HEK293 (cell line): ENCODE data around the gene SAMD11.
A peak's percentile ranks its signal among the peaks of the same experiment; 100 is the strongest.

Experiments used
- BCL11A ChIP-seq: fragments of 450-650 bp; formaldehyde crosslinking; IDR thresholded peaks from 2 replicates; pipeline ENCODE4 v1.5.1; 2016; ENCODE audit warnings: low read depth, missing biosample characterization, missing genetic modification characterization
- IKZF3 ChIP-seq: fragments of 450-650 bp; IDR thresholded peaks from 2 replicates; pipeline ENCODE4 v1.5.0; 2018; ENCODE audit warnings: missing biosample characterization, mild to moderate bottlenecking, missing genetic modification characterization, moderate library complexity
- SP2 ChIP-seq: fragments of 450-650 bp; formaldehyde crosslinking; IDR thresholded peaks from 2 replicates; pipeline ENCODE4 v1.5.1; 2016; ENCODE audit warnings: missing biosample characterization, missing genetic modification characterization
- ZBTB17 ChIP-seq: fragments of 450-650 bp; formaldehyde crosslinking; IDR thresholded peaks from 2 replicates; pipeline ENCODE4 v1.5.1; 2016; ENCODE audit warnings: missing biosample characterization, missing genetic modification characterization
- ZBTB48 ChIP-seq: fragments of 450-650 bp; formaldehyde crosslinking; IDR thresholded peaks from 2 replicates; pipeline ENCODE4 v1.5.1; 2016; ENCODE audit warnings: missing biosample characterization, missing genetic modification characterization
- ZFP37 ChIP-seq: fragments of 450-650 bp; formaldehyde crosslinking; IDR thresholded peaks from 2 replicates; pipeline ENCODE4 v1.5.1; 2016; ENCODE audit warnings: missing biosample characterization, missing genetic modification characterization
- ZFP69B ChIP-seq: fragments of 450-650 bp; formaldehyde crosslinking; IDR thresholded peaks from 2 replicates; pipeline ENCODE4 v1.5.1; 2016; ENCODE audit warnings: missing biosample characterization, missing genetic modification characterization
- ZIC2 ChIP-seq: fragments of 450-650 bp; formaldehyde crosslinking; IDR thresholded peaks from 2 replicates; pipeline ENCODE4 v1.5.1; 2016; ENCODE audit warnings: missing biosample characterization, missing genetic modification characterization
- ZNF10 ChIP-seq: fragments of 450-650 bp; formaldehyde crosslinking; IDR thresholded peaks from 2 replicates; pipeline ENCODE4 v1.5.1; 2017; ENCODE audit warnings: missing biosample characterization, missing genetic modification characterization
- ZNF2 ChIP-seq: fragments of 450-650 bp; formaldehyde crosslinking; IDR thresholded peaks from 2 replicates; pipeline ENCODE4 v1.5.1; 2016; ENCODE audit warnings: missing biosample characterization, missing genetic modification characterization
- ZNF335 ChIP-seq: fragments of 450-650 bp; formaldehyde crosslinking; conservative IDR thresholded peaks from 2 replicates; pipeline ENCODE4 v1.5.1; 2016; ENCODE audit warnings: missing biosample characterization, missing genetic modification characterization
- ZNF394 ChIP-seq: fragments of 450-650 bp; formaldehyde crosslinking; IDR thresholded peaks from 2 replicates; pipeline ENCODE4 v1.5.1; 2016; ENCODE audit warnings: missing biosample characterization, missing genetic modification characterization, mild to moderate bottlenecking, moderate library complexity, borderline replicate concordance
- ZNF426 ChIP-seq: fragments of 450-650 bp; formaldehyde crosslinking; IDR thresholded peaks from 2 replicates; pipeline ENCODE4 v1.5.1; 2017; ENCODE audit warnings: missing biosample characterization, missing genetic modification characterization, mild to moderate bottlenecking, inconsistent platforms, moderate library complexity
- ZNF501 ChIP-seq: fragments of 450-650 bp; formaldehyde crosslinking; IDR thresholded peaks from 2 replicates; pipeline ENCODE4 v1.5.1; 2016; ENCODE audit warnings: missing biosample characterization, missing genetic modification characterization
- ZNF626 ChIP-seq: fragments of 450-650 bp; sonication (Bioruptor Pico); formaldehyde crosslinking; IDR thresholded peaks from 2 replicates; pipeline ENCODE4 v1.5.1; 2018; ENCODE audit warnings: missing biosample characterization, missing genetic modification characterization, inconsistent platforms
- ZNF776 ChIP-seq: fragments of 450-650 bp; formaldehyde crosslinking; IDR thresholded peaks from 2 replicates; pipeline ENCODE4 v1.5.0; 2017; ENCODE audit warnings: missing biosample characterization, missing genetic modification characterization, borderline replicate concordance
- TF ChIP-seq, protein P1 (sequence below): fragments of 450-650 bp; formaldehyde crosslinking; conservative IDR thresholded peaks from 2 replicates; pipeline ENCODE4 v1.5.1; 2016; ENCODE audit warnings: low read depth, missing biosample characterization, missing genetic modification characterization
- TF ChIP-seq, protein P2 (sequence below): fragments of 450-650 bp; formaldehyde crosslinking; IDR thresholded peaks from 2 replicates; pipeline ENCODE4 v1.5.1; 2017; ENCODE audit warnings: missing biosample characterization, missing genetic modification characterization
- TF ChIP-seq, protein P3 (sequence below): fragments of 450-650 bp; formaldehyde crosslinking; IDR thresholded peaks from 2 replicates; pipeline ENCODE4; 2016; ENCODE audit warnings: missing biosample characterization, missing genetic modification characterization
- TF ChIP-seq, protein P4 (sequence below): fragments of 450-650 bp; formaldehyde crosslinking; IDR thresholded peaks from 2 replicates; pipeline ENCODE4 v1.5.1; 2017; ENCODE audit warnings: missing biosample characterization, mild to moderate bottlenecking, missing genetic modification characterization, moderate library complexity
- TF ChIP-seq, protein P5 (sequence below): fragments of 450-650 bp; formaldehyde crosslinking; IDR thresholded peaks from 2 replicates; pipeline ENCODE4 v1.5.1; 2016; ENCODE audit warnings: missing biosample characterization, missing genetic modification characterization
- TF ChIP-seq, protein P6 (sequence below): fragments of 450-650 bp; formaldehyde crosslinking; IDR thresholded peaks from 2 replicates; pipeline ENCODE4 v1.5.1; 2016; ENCODE audit warnings: missing biosample characterization, missing genetic modification characterization

Gene SAMD11

DNA sequence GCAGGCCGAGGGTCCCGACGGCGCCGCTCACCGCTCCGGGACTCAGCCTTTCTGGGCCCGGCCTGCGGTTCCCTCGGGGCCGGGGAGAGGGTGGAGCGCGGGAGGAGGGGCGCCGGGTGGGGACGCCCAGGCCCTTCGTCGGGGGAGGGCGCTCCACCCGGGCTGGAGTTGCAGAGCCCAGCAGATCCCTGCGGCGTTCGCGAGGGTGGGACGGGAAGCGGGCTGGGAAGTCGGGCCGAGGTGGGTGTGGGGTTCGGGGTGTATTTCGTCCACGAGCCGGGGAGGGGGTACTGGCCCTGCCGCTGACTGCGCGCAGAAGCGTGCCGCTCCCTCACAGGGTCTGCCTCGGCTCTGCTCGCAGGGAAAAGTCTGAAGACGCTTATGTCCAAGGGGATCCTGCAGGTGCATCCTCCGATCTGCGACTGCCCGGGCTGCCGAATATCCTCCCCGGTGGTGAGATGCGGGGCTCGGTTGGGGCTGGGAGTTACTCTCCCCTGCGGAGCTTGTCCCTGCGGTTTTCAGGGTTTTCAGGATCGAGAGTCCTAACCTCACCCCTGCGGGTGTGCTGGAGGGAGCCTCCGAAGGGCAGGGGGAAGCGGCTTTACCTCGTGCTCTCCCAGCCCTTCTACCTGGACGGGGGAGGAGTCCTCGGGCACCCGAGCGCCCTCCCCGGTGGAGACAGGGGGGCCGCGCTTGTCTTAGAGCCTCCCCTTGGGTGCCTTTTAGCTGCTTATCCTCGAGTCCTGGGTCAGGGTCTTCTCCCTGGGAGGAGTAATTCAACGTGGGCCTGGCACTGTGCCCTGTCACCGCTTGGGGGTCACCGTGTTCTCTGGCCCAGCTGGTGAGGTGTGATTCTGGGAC is 2.1 kb downstream of the SAMD11 start (continued):
- TF ChIP-seq, protein P1, sequence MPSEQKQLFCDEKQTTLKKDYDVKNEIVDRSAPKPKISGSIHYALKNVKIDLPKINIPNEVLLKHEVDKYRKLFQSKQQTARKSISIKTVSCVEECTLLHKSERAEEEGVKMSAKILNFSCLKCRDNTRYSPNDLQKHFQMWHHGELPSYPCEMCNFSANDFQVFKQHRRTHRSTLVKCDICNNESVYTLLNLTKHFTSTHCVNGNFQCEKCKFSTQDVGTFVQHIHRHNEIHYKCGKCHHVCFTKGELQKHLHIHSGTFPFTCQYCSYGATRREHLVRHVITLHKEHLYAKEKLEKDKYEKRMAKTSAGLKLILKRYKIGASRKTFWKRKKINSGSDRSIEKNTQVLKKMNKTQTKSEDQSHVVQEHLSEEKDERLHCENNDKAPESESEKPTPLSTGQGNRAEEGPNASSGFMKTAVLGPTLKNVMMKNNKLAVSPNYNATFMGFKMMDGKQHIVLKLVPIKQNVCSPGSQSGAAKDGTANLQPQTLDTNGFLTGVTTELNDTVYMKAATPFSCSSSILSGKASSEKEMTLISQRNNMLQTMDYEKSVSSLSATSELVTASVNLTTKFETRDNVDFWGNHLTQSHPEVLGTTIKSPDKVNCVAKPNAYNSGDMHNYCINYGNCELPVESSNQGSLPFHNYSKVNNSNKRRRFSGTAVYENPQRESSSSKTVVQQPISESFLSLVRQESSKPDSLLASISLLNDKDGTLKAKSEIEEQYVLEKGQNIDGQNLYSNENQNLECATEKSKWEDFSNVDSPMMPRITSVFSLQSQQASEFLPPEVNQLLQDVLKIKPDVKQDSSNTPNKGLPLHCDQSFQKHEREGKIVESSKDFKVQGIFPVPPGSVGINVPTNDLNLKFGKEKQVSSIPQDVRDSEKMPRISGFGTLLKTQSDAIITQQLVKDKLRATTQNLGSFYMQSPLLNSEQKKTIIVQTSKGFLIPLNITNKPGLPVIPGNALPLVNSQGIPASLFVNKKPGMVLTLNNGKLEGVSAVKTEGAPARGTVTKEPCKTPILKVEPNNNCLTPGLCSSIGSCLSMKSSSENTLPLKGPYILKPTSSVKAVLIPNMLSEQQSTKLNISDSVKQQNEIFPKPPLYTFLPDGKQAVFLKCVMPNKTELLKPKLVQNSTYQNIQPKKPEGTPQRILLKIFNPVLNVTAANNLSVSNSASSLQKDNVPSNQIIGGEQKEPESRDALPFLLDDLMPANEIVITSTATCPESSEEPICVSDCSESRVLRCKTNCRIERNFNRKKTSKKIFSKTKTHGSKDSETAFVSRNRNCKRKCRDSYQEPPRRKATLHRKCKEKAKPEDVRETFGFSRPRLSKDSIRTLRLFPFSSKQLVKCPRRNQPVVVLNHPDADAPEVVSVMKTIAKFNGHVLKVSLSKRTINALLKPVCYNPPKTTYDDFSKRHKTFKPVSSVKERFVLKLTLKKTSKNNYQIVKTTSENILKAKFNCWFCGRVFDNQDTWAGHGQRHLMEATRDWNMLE, result no peak
- TF ChIP-seq, protein P2, sequence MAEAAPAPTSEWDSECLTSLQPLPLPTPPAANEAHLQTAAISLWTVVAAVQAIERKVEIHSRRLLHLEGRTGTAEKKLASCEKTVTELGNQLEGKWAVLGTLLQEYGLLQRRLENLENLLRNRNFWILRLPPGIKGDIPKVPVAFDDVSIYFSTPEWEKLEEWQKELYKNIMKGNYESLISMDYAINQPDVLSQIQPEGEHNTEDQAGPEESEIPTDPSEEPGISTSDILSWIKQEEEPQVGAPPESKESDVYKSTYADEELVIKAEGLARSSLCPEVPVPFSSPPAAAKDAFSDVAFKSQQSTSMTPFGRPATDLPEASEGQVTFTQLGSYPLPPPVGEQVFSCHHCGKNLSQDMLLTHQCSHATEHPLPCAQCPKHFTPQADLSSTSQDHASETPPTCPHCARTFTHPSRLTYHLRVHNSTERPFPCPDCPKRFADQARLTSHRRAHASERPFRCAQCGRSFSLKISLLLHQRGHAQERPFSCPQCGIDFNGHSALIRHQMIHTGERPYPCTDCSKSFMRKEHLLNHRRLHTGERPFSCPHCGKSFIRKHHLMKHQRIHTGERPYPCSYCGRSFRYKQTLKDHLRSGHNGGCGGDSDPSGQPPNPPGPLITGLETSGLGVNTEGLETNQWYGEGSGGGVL (tag by site-specific recombination), result peak; percentile 85
- TF ChIP-seq ZFP37 (tag by site-specific recombination) (peak; percentile 76; the same call in 1 of the 2 replicates), ZNF501 (tag by site-specific recombination) (peak; percentile 33; the same call in 1 of the 2 replicates), ZNF626 (tag by site-specific recombination) (no peak), ZIC2 (tag by site-specific recombination) (peak; percentile 75), ZNF426 (no peak), ZFP69B (peak; percentile 77), ZBTB17 (peak; percentile 91), ZNF335 (tag by site-specific recombination) (0 out of 2 replicates have a peak, but pooled peaks have one; percentile 28), BCL11A (tag by site-specific recombination) (peak; percentile 53; the same call in 1 of the 2 replicates), ZNF2 (tag by site-specific recombination) (0 out of 2 replicates have a peak, but pooled peaks have one; percentile 33), IKZF3 (peak; percentile 86), ZNF10 (no peak), ZNF776 (tag by site-specific recombination) (no peak), ZBTB48 (tag by site-specific recombination) (peak; percentile 68), ZNF394 (tag by site-specific recombination) (peak; percentile 20; the same call in 1 of the 2 replicates), SP2 (tag by site-specific recombination) (peak; percentile 84)
- TF ChIP-seq, protein P3, sequence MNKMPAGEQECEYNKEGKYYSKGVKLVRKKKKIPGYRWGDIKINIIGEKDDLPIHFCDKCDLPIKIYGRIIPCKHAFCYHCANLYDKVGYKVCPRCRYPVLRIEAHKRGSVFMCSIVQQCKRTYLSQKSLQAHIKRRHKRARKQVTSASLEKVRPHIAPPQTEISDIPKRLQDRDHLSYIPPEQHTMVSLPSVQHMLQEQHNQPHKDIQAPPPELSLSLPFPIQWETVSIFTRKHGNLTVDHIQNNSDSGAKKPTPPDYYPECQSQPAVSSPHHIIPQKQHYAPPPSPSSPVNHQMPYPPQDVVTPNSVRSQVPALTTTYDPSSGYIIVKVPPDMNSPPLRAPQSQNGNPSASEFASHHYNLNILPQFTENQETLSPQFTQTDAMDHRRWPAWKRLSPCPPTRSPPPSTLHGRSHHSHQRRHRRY (tag by site-specific recombination), result peak; percentile 71; the same call in 1 of the 2 replicates
- TF ChIP-seq, protein P4, sequence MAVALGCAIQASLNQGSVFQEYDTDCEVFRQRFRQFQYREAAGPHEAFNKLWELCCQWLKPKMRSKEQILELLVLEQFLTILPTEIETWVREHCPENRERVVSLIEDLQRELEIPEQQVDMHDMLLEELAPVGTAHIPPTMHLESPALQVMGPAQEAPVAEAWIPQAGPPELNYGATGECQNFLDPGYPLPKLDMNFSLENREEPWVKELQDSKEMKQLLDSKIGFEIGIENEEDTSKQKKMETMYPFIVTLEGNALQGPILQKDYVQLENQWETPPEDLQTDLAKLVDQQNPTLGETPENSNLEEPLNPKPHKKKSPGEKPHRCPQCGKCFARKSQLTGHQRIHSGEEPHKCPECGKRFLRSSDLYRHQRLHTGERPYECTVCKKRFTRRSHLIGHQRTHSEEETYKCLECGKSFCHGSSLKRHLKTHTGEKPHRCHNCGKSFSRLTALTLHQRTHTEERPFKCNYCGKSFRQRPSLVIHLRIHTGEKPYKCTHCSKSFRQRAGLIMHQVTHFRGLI (tag by site-specific recombination), result peak; percentile 97
- TF ChIP-seq, protein P5, sequence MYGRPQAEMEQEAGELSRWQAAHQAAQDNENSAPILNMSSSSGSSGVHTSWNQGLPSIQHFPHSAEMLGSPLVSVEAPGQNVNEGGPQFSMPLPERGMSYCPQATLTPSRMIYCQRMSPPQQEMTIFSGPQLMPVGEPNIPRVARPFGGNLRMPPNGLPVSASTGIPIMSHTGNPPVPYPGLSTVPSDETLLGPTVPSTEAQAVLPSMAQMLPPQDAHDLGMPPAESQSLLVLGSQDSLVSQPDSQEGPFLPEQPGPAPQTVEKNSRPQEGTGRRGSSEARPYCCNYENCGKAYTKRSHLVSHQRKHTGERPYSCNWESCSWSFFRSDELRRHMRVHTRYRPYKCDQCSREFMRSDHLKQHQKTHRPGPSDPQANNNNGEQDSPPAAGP (tag by site-specific recombination), result peak; percentile 90
- TF ChIP-seq, protein P6, sequence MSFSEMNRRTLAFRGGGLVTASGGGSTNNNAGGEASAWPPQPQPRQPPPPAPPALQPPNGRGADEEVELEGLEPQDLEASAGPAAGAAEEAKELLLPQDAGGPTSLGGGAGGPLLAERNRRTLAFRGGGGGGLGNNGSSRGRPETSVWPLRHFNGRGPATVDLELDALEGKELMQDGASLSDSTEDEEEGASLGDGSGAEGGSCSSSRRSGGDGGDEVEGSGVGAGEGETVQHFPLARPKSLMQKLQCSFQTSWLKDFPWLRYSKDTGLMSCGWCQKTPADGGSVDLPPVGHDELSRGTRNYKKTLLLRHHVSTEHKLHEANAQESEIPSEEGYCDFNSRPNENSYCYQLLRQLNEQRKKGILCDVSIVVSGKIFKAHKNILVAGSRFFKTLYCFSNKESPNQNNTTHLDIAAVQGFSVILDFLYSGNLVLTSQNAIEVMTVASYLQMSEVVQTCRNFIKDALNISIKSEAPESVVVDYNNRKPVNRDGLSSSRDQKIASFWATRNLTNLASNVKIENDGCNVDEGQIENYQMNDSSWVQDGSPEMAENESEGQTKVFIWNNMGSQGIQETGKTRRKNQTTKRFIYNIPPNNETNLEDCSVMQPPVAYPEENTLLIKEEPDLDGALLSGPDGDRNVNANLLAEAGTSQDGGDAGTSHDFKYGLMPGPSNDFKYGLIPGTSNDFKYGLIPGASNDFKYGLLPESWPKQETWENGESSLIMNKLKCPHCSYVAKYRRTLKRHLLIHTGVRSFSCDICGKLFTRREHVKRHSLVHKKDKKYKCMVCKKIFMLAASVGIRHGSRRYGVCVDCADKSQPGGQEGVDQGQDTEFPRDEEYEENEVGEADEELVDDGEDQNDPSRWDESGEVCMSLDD (tag by site-specific recombination), result peak; percentile 87
